PC-3 (cell line): ENCODE results near the gene CYTH2.

ENCODE experiments used
- CTCF ChIP-seq: fragments of 300-600 bp; sonication (generic); conservative IDR thresholded peaks from 2 replicates; pipeline ENCODE4 v1.5.1; 2017; ENCODE audit warnings: antibody characterized with exemption, low read depth, mild to moderate bottlenecking, low read length
- EZH2 ChIP-seq: fragments of 300-600 bp; sonication (generic); IDR thresholded peaks from one replicate; pipeline ENCODE4 v1.6.1; 2017; ENCODE audit warnings: antibody characterized with exemption, mild to moderate bottlenecking, low read length; ENCODE audit not compliant: unreplicated experiment

- TF ChIP-seq CTCF (no peak), EZH2 (no peak)
Measured at GRCh38 chr19:48478339-48479256, 9.4 kb downstream of the CYTH2 start.
